NCI-H524 treated with DMSO at 0.1 percent for 48 hours (cell line): ENCODE measurements around the gene RORB.
A peak's percentile ranks its signal among the peaks of the same experiment; 100 is the strongest.

Experiments
- DNase-seq: peaks from one replicate; lab custom pipeline; 2025; lab: John Stamatoyannopoulos, UW

RORB gene

GRCh38 chr9:74496819-74497747, at the start of gene RORB:
Gene RORB, plus strand, starts transcription at chr9:74497335. Its CDS starts 642 bp downstream, at chr9:74497977.
- DNase-seq = peak; percentile 16

- DNase-seq = no peak
Observed at GRCh38 chr9:74447451-74448193, 49.5 kb upstream of the RORB start.

GRCh38 chr9:74449060-74449459, 48.1 kb upstream of the RORB start:
- no peak for DNase-seq

- DNase-seq = no peak
Observed at GRCh38 chr9:74458832-74459231, 38.3 kb upstream of the RORB start.

GRCh38 chr9:74463825-74464224, 33.3 kb upstream of the RORB start:
- DNase-seq = no peak

- DNase-seq = peak; percentile 2
Observed at GRCh38 chr9:74478606-74479005, 18.5 kb upstream of the RORB start.

- no peak for DNase-seq
Observed at GRCh38 chr9:74479711-74480110, 17.4 kb upstream of the RORB start.

- no peak for DNase-seq
Observed at GRCh38 chr9:74487395-74487794, 9.7 kb upstream of the RORB start.

- DNase-seq = no peak
Observed at GRCh38 chr9:74493512-74493911, 3.6 kb upstream of the RORB start.

- DNase-seq = no peak
Observed at GRCh38 chr9:74494490-74494889, 2.6 kb upstream of the RORB start.

- DNase-seq = no peak
Observed at GRCh38 chr9:74496406-74496805, 729 bp upstream of the RORB start.

- no peak for DNase-seq
Observed at GRCh38 chr9:74497748-74498620, 849 bp downstream of the RORB start.

GRCh38 chr9:74498621-74499095, 1.5 kb downstream of the RORB start:
- no peak for DNase-seq

- no peak for DNase-seq
Observed at GRCh38 chr9:74499111-74499601, 2.0 kb downstream of the RORB start.

- DNase-seq = no peak
Observed at GRCh38 chr9:74499770-74500583, 2.8 kb downstream of the RORB start.

GRCh38 chr9:74500584-74500924, 3.4 kb downstream of the RORB start:
- DNase-seq = no peak

GRCh38 chr9:74501570-74501969, 4.4 kb downstream of the RORB start:
- no peak for DNase-seq

- DNase-seq = no peak
Observed at GRCh38 chr9:74503219-74503618, 6.1 kb downstream of the RORB start.

- DNase-seq = no peak
Observed at GRCh38 chr9:74503666-74504065, 6.5 kb downstream of the RORB start.

GRCh38 chr9:74511333-74511732, 14.2 kb downstream of the RORB start:
- no peak for DNase-seq

GRCh38 chr9:74512416-74512815, 15.3 kb downstream of the RORB start:
- no peak for DNase-seq
